HEK293T (cell line): Measurements from ENCODE around the gene GCKR.

Experiments
- ARNT ChIP-seq: fragments of 450-650 bp; IDR thresholded peaks from 2 replicates; pipeline ENCODE4 v1.6.1; 2017; ENCODE audit warnings: mild to moderate bottlenecking
- BHLHE40 ChIP-seq: fragments of 450-650 bp; IDR thresholded peaks from 2 replicates; pipeline ENCODE4 v1.6.1; 2016; ENCODE audit warnings: mild to moderate bottlenecking, moderate library complexity, borderline replicate concordance
- ELF4 ChIP-seq: fragments of 450-650 bp; IDR thresholded peaks from 2 replicates; pipeline ENCODE4 v1.6.1; 2017; ENCODE audit warnings: antibody characterized with exemption
- FOXA1 ChIP-seq: fragments of 450-650 bp; IDR thresholded peaks from 2 replicates; pipeline ENCODE4 v1.6.1; 2016; ENCODE audit warnings: mild to moderate bottlenecking
- FOXM1 ChIP-seq: fragments of 450-650 bp; IDR thresholded peaks from 2 replicates; pipeline ENCODE4 v1.6.1; 2017; ENCODE audit warnings: mild to moderate bottlenecking, borderline replicate concordance
- HDGF ChIP-seq: fragments of 450-650 bp; IDR thresholded peaks from 2 replicates; pipeline ENCODE4 v1.6.1; 2017; ENCODE audit warnings: antibody characterized with exemption, borderline replicate concordance
- NFRKB ChIP-seq: fragments of 450-650 bp; IDR thresholded peaks from 2 replicates; pipeline ENCODE4 v1.6.1; 2016; ENCODE audit warnings: mild to moderate bottlenecking, moderate library complexity
- SP1 ChIP-seq: fragments of 450-650 bp; IDR thresholded peaks from 2 replicates; pipeline ENCODE4 v1.6.1; 2017
- SUZ12 ChIP-seq: fragments of 450-650 bp; IDR thresholded peaks from 2 replicates; pipeline ENCODE4 v1.6.1; 2016; ENCODE audit warnings: mild to moderate bottlenecking
- TARDBP ChIP-seq: fragments of 450-650 bp; IDR thresholded peaks from 2 replicates; pipeline ENCODE4 v1.6.1; 2016
- ZNF384 ChIP-seq: fragments of 450-650 bp; IDR thresholded peaks from 2 replicates; pipeline ENCODE4 v1.6.1; 2016
- TF ChIP-seq, protein P1 (sequence below): fragments of 450-650 bp; IDR thresholded peaks from 2 replicates; pipeline ENCODE4 v1.6.1; 2016

DNA sequence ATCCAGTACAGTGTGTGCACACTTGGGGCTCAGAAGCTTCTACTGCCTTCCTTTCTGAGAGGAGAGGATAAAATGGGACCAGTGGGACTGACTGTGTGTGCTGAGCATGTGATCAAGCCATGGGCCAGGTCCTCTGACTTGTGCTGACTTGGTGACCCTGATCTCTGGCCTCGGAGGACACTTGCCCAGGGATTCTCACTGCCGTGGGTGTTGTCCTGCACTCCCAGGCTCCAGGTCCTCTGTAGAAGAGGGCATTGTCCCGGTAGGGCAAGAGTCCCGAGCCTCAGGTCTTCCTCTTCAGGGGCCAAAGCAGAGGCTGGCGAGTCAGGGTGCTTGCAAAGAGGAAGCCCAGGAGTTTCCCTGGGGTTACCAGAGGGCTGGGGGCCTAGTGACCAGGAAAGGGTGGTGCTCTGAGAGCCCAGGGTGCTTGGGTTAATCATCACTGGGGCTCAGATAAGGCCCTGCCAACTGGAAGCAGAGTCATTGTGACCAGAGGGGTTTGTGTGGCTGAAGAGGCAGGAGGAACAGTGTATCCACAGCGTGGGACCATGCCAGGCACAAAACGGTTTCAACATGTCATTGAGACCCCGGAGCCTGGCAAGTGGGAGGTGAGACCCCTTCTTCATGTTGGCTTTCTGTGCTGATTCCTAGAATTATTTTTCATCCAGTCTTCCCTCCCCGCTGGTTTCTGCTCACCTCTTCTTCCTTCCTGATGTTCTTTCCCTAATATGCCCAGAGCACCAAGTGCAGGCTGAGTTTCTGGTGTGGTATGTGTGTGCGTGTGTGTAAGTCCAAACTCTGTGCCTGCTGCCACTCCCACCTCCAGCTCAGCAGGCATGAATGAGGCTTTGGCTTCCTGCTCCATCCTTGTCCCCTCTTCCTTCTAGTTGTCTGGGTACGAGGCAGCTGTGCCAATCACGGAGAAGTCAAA lies at the start of gene GCKR:
- TF ChIP-seq ELF4 (no peak), ARNT (no peak), TARDBP (no peak), SUZ12 (no peak), NFRKB (no peak), FOXA1 (no peak), ZNF384 (no peak), FOXM1 (no peak), HDGF (no peak), BHLHE40 (no peak), SP1 (no peak)
- TF ChIP-seq, protein P1, sequence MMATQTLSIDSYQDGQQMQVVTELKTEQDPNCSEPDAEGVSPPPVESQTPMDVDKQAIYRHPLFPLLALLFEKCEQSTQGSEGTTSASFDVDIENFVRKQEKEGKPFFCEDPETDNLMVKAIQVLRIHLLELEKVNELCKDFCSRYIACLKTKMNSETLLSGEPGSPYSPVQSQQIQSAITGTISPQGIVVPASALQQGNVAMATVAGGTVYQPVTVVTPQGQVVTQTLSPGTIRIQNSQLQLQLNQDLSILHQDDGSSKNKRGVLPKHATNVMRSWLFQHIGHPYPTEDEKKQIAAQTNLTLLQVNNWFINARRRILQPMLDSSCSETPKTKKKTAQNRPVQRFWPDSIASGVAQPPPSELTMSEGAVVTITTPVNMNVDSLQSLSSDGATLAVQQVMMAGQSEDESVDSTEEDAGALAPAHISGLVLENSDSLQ: no peak
